Dedifferentiated amniotic fluid mesenchymal stem cell (primary cell): ENCODE results near the gene MACROH2A1.

Experiments used
- DNase-seq: peaks from one replicate; pipeline ENCODE4 v3.0.0-alpha.2; 2016; ENCODE audit errors: extremely low spot score

MACROH2A1 gene

GRCh38 chr5:135356522-135357318, 42.3 kb downstream of the MACROH2A1 start:
- peak; percentile 53 for DNase-seq

- DNase-seq: no peak
These were observed 43.9 kb downstream of the MACROH2A1 start for GRCh38 chr5:135355169-135355568.

- peak; percentile 94 for DNase-seq
These were observed 44.9 kb downstream of the MACROH2A1 start for GRCh38 chr5:135353952-135354721.

- DNase-seq: no peak
These were observed 48.5 kb downstream of the MACROH2A1 start for GRCh38 chr5:135350536-135350935.

GRCh38 chr5:135349886-135350285, 49.1 kb downstream of the MACROH2A1 start:
- no peak for DNase-seq

- DNase-seq: no peak
These were observed 49.6 kb downstream of the MACROH2A1 start for GRCh38 chr5:135349451-135349850.

GRCh38 chr5:135348918-135349317, 50.1 kb downstream of the MACROH2A1 start:
- DNase-seq: no peak

- DNase-seq: no peak
These were observed 51.6 kb downstream of the MACROH2A1 start for GRCh38 chr5:135347392-135347791.

GRCh38 chr5:135345956-135346731, 52.9 kb downstream of the MACROH2A1 start:
- no peak for DNase-seq

- no peak for DNase-seq
These were observed 54.7 kb downstream of the MACROH2A1 start for GRCh38 chr5:135344349-135344748.

GRCh38 chr5:135343413-135343812, 55.6 kb downstream of the MACROH2A1 start:
- no peak for DNase-seq

- DNase-seq: no peak
These were observed 56.5 kb downstream of the MACROH2A1 start for GRCh38 chr5:135342551-135342875.

- no peak for DNase-seq
These were observed 57.1 kb downstream of the MACROH2A1 start for GRCh38 chr5:135341696-135342550.

- no peak for DNase-seq
These were observed 57.9 kb downstream of the MACROH2A1 start for GRCh38 chr5:135341016-135341666.

- DNase-seq: no peak
These were observed 58.5 kb downstream of the MACROH2A1 start for GRCh38 chr5:135340568-135340967.

GRCh38 chr5:135339623-135340022, 59.4 kb downstream of the MACROH2A1 start:
- DNase-seq: no peak

- no peak for DNase-seq
These were observed 59.8 kb downstream of the MACROH2A1 start for GRCh38 chr5:135339189-135339588.

GRCh38 chr5:135337064-135337463, 62.0 kb downstream of the MACROH2A1 start:
- no peak for DNase-seq

GRCh38 chr5:135335031-135335828, 63.8 kb downstream of the MACROH2A1 start:
- no peak for DNase-seq
